Peyer's patch (tissue), 4 donors: ENCODE results near the gene ADGRG7.

Experiments used
- POLR2A ChIP-seq, 2 donors: fragments of 450-650 bp; IDR thresholded peaks; one replicate each; pipeline ENCODE4 v1.5.1; 2017; ENCODE audit warnings: antibody characterized with exemption in 2 of 2, mild to moderate bottlenecking in 2 of 2, moderate library complexity in 2 of 2
- TF ChIP-seq, protein P1 (sequence below), 6 experiments: fragments of 450-650 bp in 4 of 6; fragments of 200-600 bp in 2 of 6; sonication (generic) in 1 of 6; IDR thresholded peaks; one replicate each; pipeline ENCODE4 v1.5.1; 2017 to 2019; ENCODE audit warnings: antibody characterized with exemption in 6 of 6, mild to moderate bottlenecking in 3 of 6, moderate library complexity in 1 of 6

- TF ChIP-seq, protein P1, sequence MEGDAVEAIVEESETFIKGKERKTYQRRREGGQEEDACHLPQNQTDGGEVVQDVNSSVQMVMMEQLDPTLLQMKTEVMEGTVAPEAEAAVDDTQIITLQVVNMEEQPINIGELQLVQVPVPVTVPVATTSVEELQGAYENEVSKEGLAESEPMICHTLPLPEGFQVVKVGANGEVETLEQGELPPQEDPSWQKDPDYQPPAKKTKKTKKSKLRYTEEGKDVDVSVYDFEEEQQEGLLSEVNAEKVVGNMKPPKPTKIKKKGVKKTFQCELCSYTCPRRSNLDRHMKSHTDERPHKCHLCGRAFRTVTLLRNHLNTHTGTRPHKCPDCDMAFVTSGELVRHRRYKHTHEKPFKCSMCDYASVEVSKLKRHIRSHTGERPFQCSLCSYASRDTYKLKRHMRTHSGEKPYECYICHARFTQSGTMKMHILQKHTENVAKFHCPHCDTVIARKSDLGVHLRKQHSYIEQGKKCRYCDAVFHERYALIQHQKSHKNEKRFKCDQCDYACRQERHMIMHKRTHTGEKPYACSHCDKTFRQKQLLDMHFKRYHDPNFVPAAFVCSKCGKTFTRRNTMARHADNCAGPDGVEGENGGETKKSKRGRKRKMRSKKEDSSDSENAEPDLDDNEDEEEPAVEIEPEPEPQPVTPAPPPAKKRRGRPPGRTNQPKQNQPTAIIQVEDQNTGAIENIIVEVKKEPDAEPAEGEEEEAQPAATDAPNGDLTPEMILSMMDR (IDR thresholded peaks at IDR 0.05), result no peak
- TF ChIP-seq POLR2A (IDR thresholded peaks at IDR 0.05), result no peak
Measured at GRCh38 chr3:100717637-100718487, 108.5 kb downstream of the ADGRG7 start.
